ENCODE results near the gene CFAP65. TPM values are rescaled to one million over a fixed set of nuclear protein-coding genes. Genes with fewer than 3 reads are reported as not detected.

CFAP65 gene
- total and polyA plus RNA-seq, 2 of the 13 experiments (the other 11 are each of a cell fraction or from before 2014, with no cell fraction given) = 0.05 TPM; not detected in 1

- Histone ChIP-seq H3K36me3 (replicated peaks in 1 of 2; ENCODE audit: control insufficient read depth in 1 of 2, insufficient read depth in 2 of 2, low read length in 2 of 2) (no peaks in the 10 kb centered on the region), H4K20me1 (ENCODE audit: insufficient read depth, low read length) (peaks cover 8% of the 10 kb centered on the region; the same call in 1 of the 2 replicates), H3K27ac (ENCODE audit: extremely low read length, insufficient read depth, low read length) (no peak overlapping the region), H3K4me2 (ENCODE audit: low read depth, low read length) (no peak overlapping the region), H3K9me3 (ENCODE audit: low read length) (no peaks in the 10 kb centered on the region), H3K9ac (ENCODE audit: insufficient read depth, low read depth, low read length) (no peak overlapping the region), H3K4me1 (ENCODE audit: insufficient read depth, low read length) (peaks cover 1% of the 10 kb centered on the region), H3K27me3 (ENCODE audit: control insufficient read depth in 1 of 2, insufficient read depth in 2 of 2, low read length in 2 of 2) (peaks cover 12 to 69% of the 10 kb centered on the region in 2 experiments; a peak in 4 of 5 replicates), H2AFZ (ENCODE audit: low read length) (no peak overlapping the region), H3K79me2 (ENCODE audit: insufficient read depth, low read length) (no peaks in the 10 kb centered on the region), H3K4me3 (replicated peaks in 1 of 3; ENCODE audit: insufficient read depth in 1 of 3, low read depth in 2 of 3, low read length in 3 of 3) (no peak overlapping the region)
- FAIRE-seq = no peak
- no peak for DNase-seq (ENCODE audit: low spot score)
- 17% methylated on average over 20 of the region's 23 CpGs for WGBS (ENCODE audit: low lambda C conversion rate)
- ATAC-seq = no peak
- intact Hi-C loops (cut with micrococcal nuclease; ENCODE audit: unreplicated experiment) (no loop called here), in situ Hi-C loops (cut with HindIII; ENCODE audit: extremely low pct_ligation_motif_present, low pct_unique_long_range_greater_than_20kb) (no loop called here)
- CTCF ChIA-PET (ENCODE audit: low intra/inter-chr PET ratio, low total read pairs) = no interaction called here
- TF ChIP-seq ZNF263 (CRISPR knock-in tag; IDR thresholded peaks at IDR 0.05) (peak; percentile 63; the same call in 1 of the 2 replicates), TCF7 (IDR thresholded peaks at IDR 0.05; ENCODE audit: low read depth) (no peak)
- POLR2A ChIA-PET = no interaction called here
- BruUV-seq (replicated peaks) = no TSS peak
These were observed 9.1 kb downstream of the CFAP65 start for GRCh38 chr2:219032051-219032745.

- no peak for FAIRE-seq
- WGBS (ENCODE audit: low lambda C conversion rate) = 48% methylated on average over 7 of the region's 21 CpGs
- Histone ChIP-seq H3K4me1 (ENCODE audit: insufficient read depth, low read length) (no peaks in the 10 kb centered on the region), H3K4me3 (replicated peaks in 1 of 3; ENCODE audit: insufficient read depth in 1 of 3, low read depth in 2 of 3, low read length in 3 of 3) (no peak overlapping the region), H3K9ac (ENCODE audit: insufficient read depth, low read depth, low read length) (no peak overlapping the region), H3K36me3 (replicated peaks in 1 of 2; ENCODE audit: control insufficient read depth in 1 of 2, insufficient read depth in 2 of 2, low read length in 2 of 2) (no peaks in the 10 kb centered on the region), H3K27me3 (ENCODE audit: control insufficient read depth in 1 of 2, insufficient read depth in 2 of 2, low read length in 2 of 2) (peaks cover 13 to 78% of the 10 kb centered on the region in 2 experiments), H3K27ac (ENCODE audit: extremely low read length, insufficient read depth, low read length) (no peak overlapping the region), H3K79me2 (ENCODE audit: insufficient read depth, low read length) (no peaks in the 10 kb centered on the region), H4K20me1 (ENCODE audit: insufficient read depth, low read length) (peaks cover 12% of the 10 kb centered on the region; the same call in 1 of the 2 replicates), H3K4me2 (ENCODE audit: low read depth, low read length) (no peak overlapping the region), H3K9me3 (ENCODE audit: low read length) (no peaks in the 10 kb centered on the region), H2AFZ (ENCODE audit: low read length) (no peak overlapping the region)
- in situ Hi-C loops (cut with HindIII; ENCODE audit: extremely low pct_ligation_motif_present, low pct_unique_long_range_greater_than_20kb) (no loop called here), intact Hi-C loops (cut with micrococcal nuclease; ENCODE audit: unreplicated experiment) (no loop called here)
- no peak for ATAC-seq
- POLR2A ChIA-PET = no interaction called here
- no TSS peak for BruUV-seq (replicated peaks)
- no peak for DNase-seq (ENCODE audit: low spot score)
- CTCF ChIA-PET (ENCODE audit: low intra/inter-chr PET ratio, low total read pairs) = interaction anchor here (3.1 to 3.2 kb wide), 2 partner anchors 88 to 124 kb away, joined by 27 to 48 read pairs; no protein-coding TSS in a partner anchor
- TF ChIP-seq KMT2B (CRISPR knock-in tag; IDR thresholded peaks at IDR 0.05) = no peak
- peak; percentile 47; the same call in 1 of the 2 replicates for TF ChIP-seq MAX (IDR thresholded peaks at IDR 0.05)
- TF ChIP-seq KDM3A (CRISPR knock-in tag; IDR thresholded peaks at IDR 0.05; ENCODE audit: low read depth) = no peak
- TF ChIP-seq EZH2 (conservative IDR thresholded peaks at IDR 0.05; ENCODE audit: low read depth, low read length) = peak; percentile 79; the same call in 1 of the 2 replicates
- TF ChIP-seq, protein P1, sequence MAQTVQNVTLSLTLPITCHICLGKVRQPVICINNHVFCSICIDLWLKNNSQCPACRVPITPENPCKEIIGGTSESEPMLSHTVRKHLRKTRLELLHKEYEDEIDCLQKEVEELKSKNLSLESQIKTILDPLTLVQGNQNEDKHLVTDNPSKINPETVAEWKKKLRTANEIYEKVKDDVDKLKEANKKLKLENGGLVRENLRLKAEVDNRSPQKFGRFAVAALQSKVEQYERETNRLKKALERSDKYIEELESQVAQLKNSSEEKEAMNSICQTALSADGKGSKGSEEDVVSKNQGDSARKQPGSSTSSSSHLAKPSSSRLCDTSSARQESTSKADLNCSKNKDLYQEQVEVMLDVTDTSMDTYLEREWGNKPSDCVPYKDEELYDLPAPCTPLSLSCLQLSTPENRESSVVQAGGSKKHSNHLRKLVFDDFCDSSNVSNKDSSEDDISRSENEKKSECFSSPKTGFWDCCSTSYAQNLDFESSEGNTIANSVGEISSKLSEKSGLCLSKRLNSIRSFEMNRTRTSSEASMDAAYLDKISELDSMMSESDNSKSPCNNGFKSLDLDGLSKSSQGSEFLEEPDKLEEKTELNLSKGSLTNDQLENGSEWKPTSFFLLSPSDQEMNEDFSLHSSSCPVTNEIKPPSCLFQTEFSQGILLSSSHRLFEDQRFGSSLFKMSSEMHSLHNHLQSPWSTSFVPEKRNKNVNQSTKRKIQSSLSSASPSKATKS (CRISPR knock-in tag; IDR thresholded peaks at IDR 0.05) = no peak
- no peak for TF ChIP-seq SNAPC4 (CRISPR knock-in tag; IDR thresholded peaks at IDR 0.05)
- no peak for TF ChIP-seq SETDB1 (CRISPR knock-in tag; IDR thresholded peaks at IDR 0.05; ENCODE audit: borderline replicate concordance)
These were observed 10.1 kb downstream of the CFAP65 start for GRCh38 chr2:219031005-219031738.

Measured in HepG2 (cell line).